Dendritic cell treated with granulocyte-macrophage colony-stimulating factor and Interleukin-4, amounts not matched to agents 40 ng/mL and 50 ng/mL, for 4 days (primary cell): ENCODE measurements around the gene NHEJ1.
A peak's percentile ranks its signal among the peaks of the same experiment; 100 is the strongest.

Experiments
- H3K27ac Mint-ChIP-seq: one replicate; pipeline ENCODE4 v1.8.0; 2022; ENCODE audit warnings: mild to moderate bottlenecking, mixed read lengths
- H3K27me3 Mint-ChIP-seq: one replicate; pipeline ENCODE4 v1.8.0; 2022; ENCODE audit warnings: mild to moderate bottlenecking, mixed read lengths
- H3K36me3 Mint-ChIP-seq: one replicate; pipeline ENCODE4 v1.8.0; 2022; ENCODE audit warnings: low read depth, mixed read lengths
- H3K4me1 Mint-ChIP-seq: one replicate; pipeline ENCODE4 v1.8.0; 2022; ENCODE audit warnings: low read depth, mixed read lengths
- H3K4me3 Mint-ChIP-seq: one replicate; pipeline ENCODE4 v1.8.0; 2022; ENCODE audit warnings: mild to moderate bottlenecking, moderate library complexity, mixed read lengths
- H3K9me3 Mint-ChIP-seq: one replicate; pipeline ENCODE4 v1.8.0; 2022; ENCODE audit warnings: mixed read lengths
- intact Hi-C: fragments of 100-400 bp; cut with micrococcal nuclease; formaldehyde crosslinking; loops from one replicate; pipeline ENCODE4 v1.15.0; 2022

NHEJ1 gene

DNA sequence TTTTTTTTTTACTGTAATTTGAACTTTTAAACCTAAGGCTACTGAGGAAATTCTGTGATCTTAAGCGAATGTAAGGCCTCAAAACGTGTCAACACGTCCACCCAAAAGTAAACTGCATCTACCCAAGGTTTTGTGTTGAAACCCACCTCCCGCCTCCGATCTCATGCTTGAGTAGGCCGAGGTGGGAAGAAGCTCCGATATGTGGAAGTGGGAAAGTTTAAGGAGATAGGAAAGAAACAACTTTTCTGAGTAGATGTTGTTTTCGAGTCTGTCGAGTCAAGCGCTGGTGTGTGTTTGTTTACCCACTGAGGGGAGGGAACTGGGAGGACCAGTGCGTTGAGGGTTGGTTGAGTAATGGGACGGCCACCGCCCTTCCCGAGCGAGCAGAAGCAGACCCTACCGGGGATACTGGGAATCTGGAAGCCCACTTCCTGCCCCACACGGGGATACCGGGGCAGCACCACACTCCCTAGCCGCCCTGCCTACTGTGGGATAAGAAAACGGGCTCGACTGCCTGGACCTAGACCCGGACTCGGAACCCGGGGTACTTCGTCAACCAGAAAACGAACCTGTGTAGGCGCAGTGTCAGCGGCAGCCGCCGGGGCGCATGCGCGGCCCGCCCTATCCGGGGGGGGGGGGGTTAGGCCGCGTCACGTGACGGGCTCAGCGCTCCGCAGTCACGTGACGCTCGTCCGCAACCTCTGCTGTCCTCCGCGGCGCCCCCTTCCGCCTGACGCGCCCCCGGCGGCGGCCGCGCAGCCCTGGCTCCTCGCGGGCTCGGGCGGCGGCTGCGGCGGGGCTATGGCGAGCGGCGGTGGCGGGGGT lies 17.1 kb upstream of the NHEJ1 start, which contains the start of gene RETREG2:
TSS of gene RETREG2 (plus strand) at position 724 of the 825 bp plus-strand sequence. CDS start at position 802, 78 bp downstream.
- Mint-ChIP-seq H3K27me3 (no peaks in the 10 kb centered on the region), H3K4me3 (peak within 1 kb of the TSS; percentile 88), H3K4me1 (peaks cover 84% of the 10 kb centered on the region), H3K36me3 (peaks cover 92% of the 10 kb centered on the region), H3K9me3 (no peaks in the 10 kb centered on the region), H3K27ac (peak within 1 kb of the TSS; percentile 99)
- intact Hi-C loops: loop anchor here (1.0 to 10.0 kb wide), 3 partner anchors 29 to 207 kb away; partner anchors contain the start of genes DNAJB2, DNPEP and ZFAND2B

DNA sequence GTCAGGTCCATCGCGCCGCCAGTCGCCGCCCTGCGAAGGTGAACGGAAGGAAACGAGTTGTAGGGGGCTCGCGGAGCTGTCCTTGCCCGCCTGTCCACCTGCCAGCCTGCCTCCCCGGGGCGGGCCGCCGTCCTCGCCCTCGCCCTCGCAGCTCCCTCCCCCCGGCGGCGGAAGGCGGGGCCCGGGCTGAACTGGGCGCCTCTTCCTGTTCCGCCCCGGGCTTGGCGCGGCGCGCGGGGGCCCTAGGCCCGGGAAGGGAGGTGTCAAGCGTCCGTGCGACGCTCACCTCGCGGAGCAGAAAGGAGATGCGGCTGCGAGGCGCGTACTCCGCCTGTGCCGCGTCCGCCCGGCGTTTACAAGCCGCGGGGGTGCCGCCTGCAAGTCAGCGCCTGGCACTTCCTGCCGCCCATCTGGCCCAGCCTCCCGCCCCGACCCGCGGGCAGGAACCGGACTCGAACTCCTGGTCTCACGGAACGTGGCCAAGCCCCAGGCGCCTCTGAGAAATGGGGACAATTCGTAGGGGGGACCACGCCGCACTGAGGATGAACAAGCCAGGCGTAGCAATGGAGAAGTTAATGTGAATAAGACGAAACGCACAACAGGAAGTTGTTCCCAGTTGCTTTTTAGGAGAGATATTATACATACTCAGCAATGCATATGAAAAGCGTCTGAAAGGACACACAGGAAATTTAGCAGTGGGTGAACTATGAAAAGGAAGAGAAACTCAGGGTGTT lies 16.4 kb upstream of the NHEJ1 start, which contains the start of gene CNPPD1:
TSS of gene CNPPD1 (minus strand) at position 108 of the 734 bp plus-strand sequence. CDS start at position 11, 97 bp downstream.
- no peaks in the 10 kb centered on the region for H3K27me3 Mint-ChIP-seq
- peak within 1 kb of the TSS; percentile 88 for H3K4me3 Mint-ChIP-seq
- no peaks in the 10 kb centered on the region for H3K9me3 Mint-ChIP-seq
- peaks cover 92% of the 10 kb centered on the region for H3K36me3 Mint-ChIP-seq
- intact Hi-C loops: loop anchor here (1.0 to 10.0 kb wide), 4 partner anchors 17 to 208 kb away; partner anchors contain the start of genes DNAJB2, DNPEP, NHEJ1 and ZFAND2B
- H3K4me1 Mint-ChIP-seq: peaks cover 84% of the 10 kb centered on the region
- H3K27ac Mint-ChIP-seq: peak within 1 kb of the TSS; percentile 99

DNA sequence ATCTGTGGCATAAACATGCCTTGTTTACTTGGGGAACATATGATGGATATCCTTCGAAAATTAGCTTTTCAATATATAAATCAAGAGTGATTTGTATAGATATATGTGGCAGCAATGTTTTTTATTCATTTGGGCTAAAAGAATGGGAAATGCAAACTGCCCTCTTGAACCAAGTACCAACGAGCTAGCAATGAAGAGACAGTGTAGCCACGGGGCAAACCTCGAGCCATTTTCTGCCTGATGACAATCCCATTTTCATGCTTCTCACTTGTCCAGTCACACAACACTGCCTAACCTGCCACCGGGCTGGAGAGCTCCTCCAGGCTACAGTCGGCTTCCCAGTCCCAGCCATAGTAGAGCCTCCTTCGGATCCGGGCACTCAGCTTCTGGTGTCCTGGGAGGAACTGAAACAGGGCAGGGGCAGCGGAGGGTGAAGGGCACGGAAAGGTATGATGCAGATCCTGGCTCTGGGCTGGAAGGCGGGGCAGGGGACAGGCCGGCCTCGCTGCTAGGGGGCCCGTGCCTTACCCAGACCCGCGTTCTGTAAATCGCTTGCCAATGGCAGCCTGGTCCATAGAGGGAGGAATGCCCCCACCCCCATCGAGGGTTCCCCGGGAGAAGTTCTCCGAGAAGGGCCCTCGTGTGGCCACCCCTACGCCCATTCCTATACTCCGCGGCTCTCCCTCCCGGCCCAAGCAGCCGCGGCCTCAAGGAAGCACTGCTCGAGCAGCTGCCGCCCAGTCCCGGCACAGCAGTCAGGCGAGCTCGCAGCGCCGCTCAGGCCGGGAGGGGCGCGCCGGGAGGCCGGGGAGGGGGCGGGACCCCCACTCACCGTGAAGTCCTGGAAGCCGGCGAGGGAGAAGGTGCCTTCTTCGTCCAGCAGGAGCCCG lies 15.6 kb upstream of the NHEJ1 start:
- Mint-ChIP-seq H3K27ac (peak overlapping the region; percentile 99), H3K4me3 (peak overlapping the region; percentile 88), H3K36me3 (peaks cover 92% of the 10 kb centered on the region), H3K27me3 (no peaks in the 10 kb centered on the region), H3K9me3 (no peaks in the 10 kb centered on the region), H3K4me1 (peaks cover 84% of the 10 kb centered on the region)
- intact Hi-C loops: loop anchor here (1.0 to 10.0 kb wide), 2 partner anchors 16 to 209 kb away; partner anchors contain the start of genes DNPEP and NHEJ1

DNA sequence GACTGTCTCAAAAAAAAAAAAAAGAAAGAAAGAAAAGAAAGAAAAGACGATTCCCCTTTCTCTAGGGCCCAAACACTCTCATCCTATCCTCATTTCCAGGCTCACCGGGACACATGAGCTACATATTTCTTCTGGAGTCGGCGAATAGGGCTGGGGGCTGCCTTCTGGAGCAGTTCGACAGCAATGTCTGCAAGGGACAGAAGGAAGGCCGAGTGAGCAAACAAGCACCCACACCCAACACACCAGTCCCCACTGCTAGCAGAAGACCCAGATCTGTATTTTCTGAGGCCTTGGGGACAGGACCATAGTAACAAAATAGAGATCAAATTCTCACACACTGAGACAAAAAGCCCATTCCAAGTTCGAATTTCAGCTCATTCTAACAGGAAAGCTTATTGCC lies 14.9 kb upstream of the NHEJ1 start:
- intact Hi-C loops: loop anchor here (10.0 kb wide), 1 partner anchor 209 kb away; the partner anchor contains the start of gene DNPEP
- Mint-ChIP-seq H3K36me3 (peaks cover 89% of the 10 kb centered on the region), H3K9me3 (no peaks in the 10 kb centered on the region), H3K4me1 (peaks cover 80% of the 10 kb centered on the region), H3K4me3 (peak overlapping the region; percentile 88), H3K27ac (no peak overlapping the region), H3K27me3 (no peaks in the 10 kb centered on the region)

DNA sequence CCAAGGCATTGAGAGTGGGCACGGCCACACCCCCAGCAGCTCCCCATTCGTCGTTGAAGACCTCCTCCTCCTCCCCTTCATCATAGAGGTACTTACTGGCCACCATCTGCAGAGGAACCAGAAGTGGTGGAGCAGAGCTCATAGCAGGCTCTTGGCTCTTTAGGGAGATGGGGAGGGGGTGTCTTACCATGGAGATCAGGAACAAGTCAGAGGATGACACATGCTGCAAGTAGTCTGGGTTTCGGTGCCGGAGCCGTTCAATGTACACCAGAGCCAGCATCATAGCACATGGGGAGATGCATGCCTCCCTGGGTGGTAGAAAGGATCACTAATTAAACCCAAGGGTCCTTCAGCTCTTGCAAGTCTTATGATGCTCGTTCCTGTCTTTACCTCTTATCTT lies 14.2 kb upstream of the NHEJ1 start:
- intact Hi-C loops: loop anchor here (10.0 kb wide), 1 partner anchor 210 kb away; the partner anchor contains the start of gene DNPEP
- Mint-ChIP-seq H3K4me1 (peaks cover 73% of the 10 kb centered on the region), H3K27me3 (no peaks in the 10 kb centered on the region), H3K4me3 (no peak overlapping the region), H3K9me3 (no peaks in the 10 kb centered on the region), H3K27ac (no peak overlapping the region), H3K36me3 (peaks cover 82% of the 10 kb centered on the region)

- H3K4me1 Mint-ChIP-seq: peaks cover 73% of the 10 kb centered on the region
- H3K27ac Mint-ChIP-seq: peak overlapping the region; percentile 20
- H3K4me3 Mint-ChIP-seq: peak overlapping the region; percentile 24
- no peaks in the 10 kb centered on the region for H3K9me3 Mint-ChIP-seq
- intact Hi-C loops: loop anchor here (10.0 kb wide), 1 partner anchor 211 kb away; the partner anchor contains the start of gene DNPEP
- peaks cover 75% of the 10 kb centered on the region for H3K36me3 Mint-ChIP-seq
- no peaks in the 10 kb centered on the region for H3K27me3 Mint-ChIP-seq
These were observed 13.5 kb upstream of the NHEJ1 start for GRCh38 chr2:219174146-219174545.

DNA sequence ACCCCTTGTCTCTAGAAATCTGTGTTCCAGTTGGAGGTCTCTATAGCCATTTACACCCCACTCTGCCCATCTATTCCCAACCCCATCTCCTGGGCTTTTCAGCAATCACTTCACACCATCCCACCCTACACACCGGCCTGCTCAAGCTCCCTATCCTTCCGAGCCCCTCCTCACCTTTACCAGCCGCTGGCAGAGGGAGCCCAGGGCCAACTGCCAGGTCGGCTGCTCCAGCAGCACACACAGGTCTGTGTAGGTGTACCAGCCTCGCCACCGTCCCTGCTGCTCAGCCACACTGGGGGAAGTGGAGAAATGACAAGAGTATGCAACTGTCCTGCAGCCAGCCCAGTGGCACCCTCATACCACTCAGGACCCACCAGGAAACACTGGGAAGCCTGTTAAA lies 12.6 kb upstream of the NHEJ1 start:
- Mint-ChIP-seq H3K27me3 (no peaks in the 10 kb centered on the region), H3K9me3 (no peaks in the 10 kb centered on the region)
- intact Hi-C loops: loop anchor here (10.0 kb wide), 1 partner anchor 212 kb away; the partner anchor contains the start of gene DNPEP

DNA sequence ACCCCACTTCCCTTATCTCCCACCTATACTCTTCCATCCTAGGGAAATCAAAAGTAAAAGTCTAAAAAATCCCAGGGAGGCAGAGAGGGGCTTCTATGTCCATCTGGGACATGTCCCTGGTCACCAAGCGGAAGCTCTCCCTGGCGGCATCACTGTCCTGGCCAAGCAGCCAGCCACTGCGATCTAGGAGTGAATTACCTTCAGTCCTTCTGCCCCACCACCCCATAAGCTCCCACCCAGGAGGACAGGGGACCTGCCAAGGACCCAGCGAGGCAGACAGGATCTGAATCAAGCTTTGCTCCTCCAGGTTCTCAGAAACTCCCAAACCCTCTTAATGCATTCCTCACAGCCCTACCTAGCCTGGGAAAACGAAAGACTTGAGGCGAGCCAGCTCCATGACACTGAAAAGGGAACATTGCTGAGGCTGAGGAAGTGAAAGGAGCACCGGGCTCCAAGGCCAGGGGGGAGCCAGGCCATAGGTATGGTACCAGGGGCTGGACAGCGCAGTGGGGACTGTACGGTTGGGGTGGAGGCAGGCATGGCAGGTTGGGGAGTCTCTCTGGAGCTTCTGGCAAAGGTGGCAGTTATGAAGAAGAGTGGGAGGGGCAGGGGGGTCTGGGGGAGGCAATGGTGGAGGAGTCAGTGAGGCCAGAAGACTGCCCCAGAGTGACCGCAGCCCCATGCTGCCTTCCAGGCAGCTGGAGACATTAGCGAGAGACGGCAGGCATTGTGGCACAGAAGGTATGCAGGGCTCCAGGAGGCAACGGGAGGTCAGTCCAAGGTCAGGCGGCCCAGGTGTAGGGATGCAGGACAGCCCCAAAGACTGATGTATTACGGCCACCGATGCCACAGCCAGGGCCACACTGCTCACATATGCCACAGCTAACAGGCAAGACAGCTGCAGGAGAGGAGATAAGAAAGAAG lies 11.9 kb upstream of the NHEJ1 start:
- Mint-ChIP-seq H3K4me1 (peaks cover 77% of the 10 kb centered on the region), H3K9me3 (no peaks in the 10 kb centered on the region), H3K27ac (peak overlapping the region; percentile 76), H3K36me3 (peaks cover 68% of the 10 kb centered on the region), H3K27me3 (no peaks in the 10 kb centered on the region), H3K4me3 (peak overlapping the region; percentile 39)
- intact Hi-C loops: loop anchor here (10.0 kb wide), 1 partner anchor 212 kb away; the partner anchor contains the start of gene DNPEP

More for the DNA sequence above, 12.6 kb upstream of the NHEJ1 start:
- Mint-ChIP-seq H3K36me3 (peaks cover 66% of the 10 kb centered on the region), H3K27ac (peak overlapping the region; percentile 76), H3K4me1 (peaks cover 75% of the 10 kb centered on the region), H3K4me3 (no peak overlapping the region)

DNA sequence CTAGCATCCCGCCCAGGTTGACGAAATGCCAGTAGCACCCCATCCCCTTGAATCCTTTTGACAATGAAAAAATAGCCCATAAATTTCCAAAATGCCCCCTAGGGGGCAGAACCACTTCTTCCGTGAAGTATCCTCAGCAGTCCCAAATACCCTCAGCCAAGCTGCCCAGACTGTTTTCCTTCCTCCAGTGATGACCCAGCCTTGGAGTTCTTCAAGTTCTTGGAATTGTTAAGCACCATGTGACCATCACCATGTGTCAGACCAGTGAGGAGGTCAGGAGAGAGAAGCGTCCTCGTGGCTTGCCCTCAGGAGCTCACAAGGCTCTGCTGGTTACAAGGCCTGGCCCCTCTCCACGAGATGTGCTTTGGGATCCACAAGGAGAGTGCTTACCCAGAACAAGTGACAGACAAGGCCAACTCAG lies 10.6 kb upstream of the NHEJ1 start:
- Mint-ChIP-seq H3K27ac (peak overlapping the region; percentile 76), H3K27me3 (no peaks in the 10 kb centered on the region), H3K9me3 (no peaks in the 10 kb centered on the region), H3K36me3 (peaks cover 60% of the 10 kb centered on the region), H3K4me1 (peaks cover 70% of the 10 kb centered on the region), H3K4me3 (no peak overlapping the region)
- intact Hi-C loops: loop anchor here (10.0 kb wide), 1 partner anchor 214 kb away; the partner anchor contains the start of gene DNPEP

- no peak within 1 kb of the TSS for H3K4me3 Mint-ChIP-seq
These were observed 9.5 kb upstream of the NHEJ1 start, which contains the start of gene SLC23A3 for GRCh38 chr2:219169930-219170654. TSS of gene SLC23A3 (minus strand) at chr2:219170029. CDS start at chr2:219169984, 45 bp downstream.

DNA sequence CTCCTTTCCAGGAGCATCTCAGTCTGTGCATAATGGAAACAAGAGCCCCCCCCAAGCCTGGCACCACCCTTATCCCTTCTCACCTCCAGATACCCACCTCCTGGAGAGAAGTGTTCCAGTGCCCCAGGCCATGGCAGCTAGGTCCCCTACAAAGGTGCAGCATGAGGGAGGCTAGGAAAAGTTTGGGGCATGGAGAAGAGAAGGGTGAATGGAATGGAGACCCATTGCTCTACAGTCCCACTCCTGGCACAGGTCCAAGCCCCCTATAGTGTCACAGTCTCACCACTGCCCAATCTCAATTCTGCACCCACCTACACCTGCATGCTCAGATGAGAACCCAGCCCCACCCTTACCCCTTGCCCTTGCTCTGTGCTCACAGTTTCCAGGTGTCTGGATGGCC lies 8.3 kb upstream of the NHEJ1 start:
- Mint-ChIP-seq H3K36me3 (peaks cover 44% of the 10 kb centered on the region), H3K27me3 (no peaks in the 10 kb centered on the region), H3K27ac (peak overlapping the region; percentile 64), H3K4me3 (no peak overlapping the region), H3K9me3 (no peaks in the 10 kb centered on the region), H3K4me1 (peaks cover 49% of the 10 kb centered on the region)
- intact Hi-C loops: no loop called here

More at GRCh38 chr2:219169930-219170654, 9.5 kb upstream of the NHEJ1 start, which contains the start of gene SLC23A3:
- Mint-ChIP-seq H3K9me3 (no peaks in the 10 kb centered on the region), H3K4me1 (peaks cover 60% of the 10 kb centered on the region), H3K36me3 (peaks cover 56% of the 10 kb centered on the region), H3K27ac (no peak within 1 kb of the TSS), H3K27me3 (no peaks in the 10 kb centered on the region)
- intact Hi-C loops: loop anchor here (10.0 kb wide), 1 partner anchor 215 kb away; the partner anchor contains the start of gene DNPEP
